Vagina (tissue), 2 donors: ENCODE data around the gene ARHGAP24.

Experiments
- POLR2A ChIP-seq, 2 donors: fragments of 450-650 bp; IDR thresholded peaks; one replicate each; pipeline ENCODE4 v1.6.1; 2017; ENCODE audit warnings: antibody characterized with exemption in 2 of 2, mild to moderate bottlenecking in 2 of 2, moderate library complexity in 2 of 2
- TF ChIP-seq, protein P1 (sequence below), 3 experiments: fragments of 450-650 bp in 2 of 3; fragments of 200-600 bp in 1 of 3; sonication (generic) in 1 of 3; IDR thresholded peaks; one replicate each; pipeline ENCODE4 v1.5.1; 2017 to 2019; ENCODE audit warnings: antibody characterized with exemption in 3 of 3, mild to moderate bottlenecking in 2 of 3, moderate library complexity in 2 of 3

- TF ChIP-seq, protein P1, sequence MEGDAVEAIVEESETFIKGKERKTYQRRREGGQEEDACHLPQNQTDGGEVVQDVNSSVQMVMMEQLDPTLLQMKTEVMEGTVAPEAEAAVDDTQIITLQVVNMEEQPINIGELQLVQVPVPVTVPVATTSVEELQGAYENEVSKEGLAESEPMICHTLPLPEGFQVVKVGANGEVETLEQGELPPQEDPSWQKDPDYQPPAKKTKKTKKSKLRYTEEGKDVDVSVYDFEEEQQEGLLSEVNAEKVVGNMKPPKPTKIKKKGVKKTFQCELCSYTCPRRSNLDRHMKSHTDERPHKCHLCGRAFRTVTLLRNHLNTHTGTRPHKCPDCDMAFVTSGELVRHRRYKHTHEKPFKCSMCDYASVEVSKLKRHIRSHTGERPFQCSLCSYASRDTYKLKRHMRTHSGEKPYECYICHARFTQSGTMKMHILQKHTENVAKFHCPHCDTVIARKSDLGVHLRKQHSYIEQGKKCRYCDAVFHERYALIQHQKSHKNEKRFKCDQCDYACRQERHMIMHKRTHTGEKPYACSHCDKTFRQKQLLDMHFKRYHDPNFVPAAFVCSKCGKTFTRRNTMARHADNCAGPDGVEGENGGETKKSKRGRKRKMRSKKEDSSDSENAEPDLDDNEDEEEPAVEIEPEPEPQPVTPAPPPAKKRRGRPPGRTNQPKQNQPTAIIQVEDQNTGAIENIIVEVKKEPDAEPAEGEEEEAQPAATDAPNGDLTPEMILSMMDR (IDR thresholded peaks at IDR 0.05) = no peak
- TF ChIP-seq POLR2A (IDR thresholded peaks at IDR 0.05) = no peak
Observed at GRCh38 chr4:85913931-85914694, 439.2 kb downstream of the ARHGAP24 start.
